GM06990 (cell line): ENCODE results near the gene ZMYND10.

Experiments
- DNase-seq: peaks from one replicate; pipeline ENCODE4 v3.0.0-alpha.2; 2011; ENCODE audit not compliant: insufficient read length; ENCODE audit errors: extremely low read depth
- H3K27me3 ChIP-seq: replicated peaks from 2 replicates; pipeline ENCODE4 v1.6.0; 2011; ENCODE audit warnings: low read length; ENCODE audit not compliant: control insufficient read depth, insufficient read depth
- H3K36me3 ChIP-seq: 2 replicates; pipeline ENCODE4 v1.5.1; 2011; ENCODE audit warnings: low read length; ENCODE audit not compliant: control insufficient read depth, insufficient read depth
- H3K4me3 ChIP-seq: replicated peaks from 2 replicates; pipeline ENCODE4 v1.5.1; 2011; ENCODE audit warnings: low read depth, mild to moderate bottlenecking, control low read depth, low read length
- TF ChIP-seq, protein P1 (sequence below): IDR thresholded peaks from 2 replicates; pipeline ENCODE4 v1.5.1; 2011; ENCODE audit warnings: low read length, control low read depth, mild to moderate bottlenecking, inconsistent platforms; ENCODE audit not compliant: insufficient read depth, poor library complexity, severe bottlenecking

The ZMYND10 gene

DNA sequence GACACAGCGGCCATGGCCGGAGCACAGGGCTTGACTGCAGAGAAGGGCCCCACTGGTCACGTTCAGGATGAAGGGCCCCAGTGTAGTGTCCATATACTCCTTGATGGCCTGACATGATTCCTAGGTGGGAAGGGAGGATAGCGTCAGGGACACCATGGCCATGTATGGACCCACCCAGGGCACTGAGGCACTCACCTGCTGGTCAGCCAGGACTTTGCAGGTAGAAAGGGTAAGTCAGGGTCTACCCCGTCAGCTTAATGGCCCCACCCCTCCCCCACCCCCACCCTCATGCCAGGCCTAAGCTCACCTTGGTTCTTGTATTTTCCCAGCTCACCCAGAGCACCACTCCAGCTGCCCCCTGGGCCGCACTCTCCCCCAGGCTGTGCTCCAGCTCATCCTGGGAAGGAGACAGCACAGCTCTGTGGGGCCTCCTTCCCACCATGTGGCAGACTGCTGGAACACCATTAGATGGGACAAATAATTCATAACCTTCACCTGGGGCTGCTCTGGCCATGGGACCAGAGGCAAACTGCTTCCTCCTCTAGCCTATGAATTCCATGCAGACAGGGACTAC, 44.8 kb downstream of the ZMYND10 start:
- TF ChIP-seq, protein P1, sequence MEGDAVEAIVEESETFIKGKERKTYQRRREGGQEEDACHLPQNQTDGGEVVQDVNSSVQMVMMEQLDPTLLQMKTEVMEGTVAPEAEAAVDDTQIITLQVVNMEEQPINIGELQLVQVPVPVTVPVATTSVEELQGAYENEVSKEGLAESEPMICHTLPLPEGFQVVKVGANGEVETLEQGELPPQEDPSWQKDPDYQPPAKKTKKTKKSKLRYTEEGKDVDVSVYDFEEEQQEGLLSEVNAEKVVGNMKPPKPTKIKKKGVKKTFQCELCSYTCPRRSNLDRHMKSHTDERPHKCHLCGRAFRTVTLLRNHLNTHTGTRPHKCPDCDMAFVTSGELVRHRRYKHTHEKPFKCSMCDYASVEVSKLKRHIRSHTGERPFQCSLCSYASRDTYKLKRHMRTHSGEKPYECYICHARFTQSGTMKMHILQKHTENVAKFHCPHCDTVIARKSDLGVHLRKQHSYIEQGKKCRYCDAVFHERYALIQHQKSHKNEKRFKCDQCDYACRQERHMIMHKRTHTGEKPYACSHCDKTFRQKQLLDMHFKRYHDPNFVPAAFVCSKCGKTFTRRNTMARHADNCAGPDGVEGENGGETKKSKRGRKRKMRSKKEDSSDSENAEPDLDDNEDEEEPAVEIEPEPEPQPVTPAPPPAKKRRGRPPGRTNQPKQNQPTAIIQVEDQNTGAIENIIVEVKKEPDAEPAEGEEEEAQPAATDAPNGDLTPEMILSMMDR: no peak
- Histone ChIP-seq H3K27me3 (no peaks in the 10 kb centered on the region), H3K36me3 (no peaks in the 10 kb centered on the region), H3K4me3 (no peak overlapping the region)
- DNase-seq: no peak

DNA sequence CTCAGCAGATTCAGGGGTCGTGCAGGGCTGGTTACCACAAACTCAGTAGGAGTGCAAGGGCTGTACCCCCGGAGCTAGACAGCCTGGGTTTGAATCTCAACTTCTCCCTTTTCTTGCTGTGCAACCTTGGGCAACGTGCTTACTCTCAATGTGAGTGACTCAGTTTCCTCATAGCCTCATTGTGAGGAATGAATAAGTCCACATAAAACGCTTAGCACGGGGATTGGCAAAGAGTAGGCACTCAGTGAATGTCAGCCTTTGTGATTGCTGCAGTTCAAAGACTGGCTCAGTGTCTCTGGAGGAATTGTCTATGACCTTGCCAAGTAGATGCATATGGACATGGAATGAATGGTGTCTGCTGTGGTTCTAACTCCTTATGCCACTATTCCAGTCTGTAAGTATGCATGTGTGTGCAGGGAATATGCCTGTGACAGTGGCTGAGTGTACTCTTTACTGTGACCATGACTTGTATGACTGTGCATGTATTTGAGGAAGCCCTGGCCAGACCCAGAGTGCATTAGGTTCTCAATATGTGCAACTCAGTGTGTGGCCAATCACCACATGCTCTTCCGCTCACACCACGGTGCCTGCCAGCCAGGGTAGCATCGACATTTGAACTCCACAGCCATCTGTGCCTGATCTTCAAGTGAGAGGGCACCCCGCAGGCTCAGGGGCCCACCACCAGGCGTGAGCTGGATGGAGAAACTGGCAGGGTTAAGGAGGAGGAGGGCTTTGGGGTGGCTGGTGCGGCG, 45.4 kb downstream of the ZMYND10 start:
- DNase-seq: no peak
- H3K4me3 ChIP-seq: peak overlapping the region; percentile 63
- no peaks in the 10 kb centered on the region for H3K27me3 ChIP-seq
- TF ChIP-seq, protein P1: no peak
- no peaks in the 10 kb centered on the region for H3K36me3 ChIP-seq

DNA sequence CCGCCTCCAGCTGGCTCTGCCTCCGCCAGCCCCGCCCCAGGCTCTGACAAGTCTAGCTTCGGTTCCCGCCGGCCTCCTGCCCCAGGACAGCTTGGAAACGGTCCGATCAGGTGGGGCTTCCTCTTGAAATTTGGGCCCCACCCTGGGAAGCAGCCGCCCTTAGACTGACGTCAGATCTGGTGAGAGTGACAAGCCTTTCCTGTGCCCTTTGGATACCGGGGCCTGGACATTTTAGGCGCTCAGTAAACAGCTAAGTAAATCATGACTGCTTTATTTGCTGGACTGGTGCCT, 45.9 kb downstream of the ZMYND10 start:
- TF ChIP-seq, protein P1: no peak
- no peaks in the 10 kb centered on the region for H3K27me3 ChIP-seq
- peak overlapping the region; percentile 63 for H3K4me3 ChIP-seq
- DNase-seq: no peak
- no peaks in the 10 kb centered on the region for H3K36me3 ChIP-seq

DNA sequence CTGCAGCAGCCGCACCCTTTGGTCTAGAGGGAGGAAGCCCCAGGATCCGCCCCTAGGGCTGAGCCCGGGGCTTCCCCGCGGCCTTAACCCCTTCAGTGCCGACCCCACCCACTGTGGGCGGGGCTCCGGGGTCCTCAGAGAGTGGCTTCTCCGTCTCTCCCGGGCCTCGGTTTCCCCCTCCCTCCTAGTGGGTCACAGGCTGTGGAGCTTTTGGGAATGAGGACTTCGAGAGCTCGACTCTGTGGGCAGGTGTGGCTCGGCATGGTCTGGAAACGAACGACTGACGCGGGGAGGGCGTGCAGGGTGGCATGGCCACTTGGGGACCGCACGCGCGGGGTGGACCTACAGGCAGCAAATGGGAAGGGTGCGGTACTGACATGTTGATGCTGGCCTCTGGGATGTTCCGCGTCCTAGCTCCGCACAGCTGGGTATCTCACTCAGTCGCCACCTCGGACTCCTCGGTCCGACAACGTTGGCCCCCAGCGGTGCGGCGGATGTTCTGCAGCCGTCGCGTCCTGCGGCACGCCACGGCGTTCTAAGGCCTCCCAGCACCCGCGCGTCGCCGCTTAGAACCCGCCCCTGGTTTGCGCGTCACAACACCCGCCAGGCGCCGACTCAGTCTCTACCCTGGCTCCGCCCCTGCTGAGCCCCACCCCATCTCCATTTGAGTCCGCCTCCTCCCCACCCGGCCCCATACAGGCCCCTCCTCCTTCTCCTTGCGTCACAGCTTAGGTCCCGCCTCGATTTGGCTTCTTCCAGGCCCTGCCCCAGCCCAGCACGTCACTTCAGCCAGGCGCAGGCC, 46.5 kb downstream of the ZMYND10 start, which contains the start of the genes HYAL3 and NAA80:
Gene HYAL3, minus strand, starts transcription at position 570 of the 802 bp plus-strand sequence. CDS start 3,803 bp downstream, outside the sequence.
Gene NAA80, minus strand, starts transcription at position 570 of the 802 bp plus-strand sequence. CDS start 1,942 bp downstream, outside the sequence.
- Histone ChIP-seq H3K36me3 (no peaks in the 10 kb centered on the region), H3K4me3 (peak within 1 kb of the TSS; percentile 76), H3K27me3 (no peaks in the 10 kb centered on the region)
- DNase-seq: peak; percentile 99
- TF ChIP-seq, protein P1: peak; percentile 34

DNA sequence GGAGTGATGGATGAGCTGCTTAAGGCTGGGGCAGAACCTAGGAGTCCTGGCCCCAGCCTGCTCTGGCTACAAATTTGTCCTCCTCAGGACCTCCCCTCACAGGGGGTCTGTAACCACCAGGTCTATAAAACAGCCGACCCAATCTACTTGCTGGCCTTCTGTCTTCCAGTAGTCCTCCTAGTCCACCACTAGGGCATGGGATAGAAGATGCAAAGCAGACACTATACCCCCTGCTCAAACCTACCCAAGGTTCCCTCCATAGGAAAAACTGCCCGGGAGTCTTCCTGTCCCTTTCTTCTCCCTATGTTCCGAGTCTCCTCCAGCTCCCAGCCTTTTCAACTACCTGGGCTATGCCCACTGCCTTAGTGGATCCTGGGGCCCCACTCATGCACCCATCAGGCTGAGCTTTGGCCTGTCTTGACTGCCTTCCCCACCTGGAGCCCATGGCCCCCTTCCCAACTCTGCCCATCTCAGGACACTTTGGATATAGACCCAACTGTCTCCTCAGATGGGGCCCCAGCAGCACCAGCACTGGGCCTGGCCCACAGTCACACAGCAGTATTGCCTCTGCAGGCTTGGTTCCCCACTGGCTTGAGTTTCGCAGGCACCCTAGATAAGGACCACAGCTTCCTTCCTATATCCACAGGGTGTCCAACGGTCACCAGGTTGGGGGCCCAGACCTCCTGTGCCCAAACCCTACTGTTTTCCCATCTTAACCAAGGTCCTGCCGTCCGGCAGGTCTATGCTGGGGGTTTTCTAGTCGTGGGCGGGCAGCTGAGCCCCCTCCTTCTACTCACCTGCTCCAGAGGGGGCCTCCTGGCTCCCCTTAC, 47.4 kb downstream of the ZMYND10 start:
- no peaks in the 10 kb centered on the region for H3K27me3 ChIP-seq
- no peak for DNase-seq
- TF ChIP-seq, protein P1: no peak
- H3K36me3 ChIP-seq: no peaks in the 10 kb centered on the region
- H3K4me3 ChIP-seq: peak overlapping the region; percentile 76
